ENCODE measurements around the gene MAFG.

GRCh38 chr17:81924557-81925532 lies 2.7 kb downstream of the MAFG start:
- TF ChIP-seq EZH2phosphoT487 (IDR thresholded peaks at IDR 0.05; ENCODE audit: borderline replicate concordance), result no peak
- TF ChIP-seq, protein P1, sequence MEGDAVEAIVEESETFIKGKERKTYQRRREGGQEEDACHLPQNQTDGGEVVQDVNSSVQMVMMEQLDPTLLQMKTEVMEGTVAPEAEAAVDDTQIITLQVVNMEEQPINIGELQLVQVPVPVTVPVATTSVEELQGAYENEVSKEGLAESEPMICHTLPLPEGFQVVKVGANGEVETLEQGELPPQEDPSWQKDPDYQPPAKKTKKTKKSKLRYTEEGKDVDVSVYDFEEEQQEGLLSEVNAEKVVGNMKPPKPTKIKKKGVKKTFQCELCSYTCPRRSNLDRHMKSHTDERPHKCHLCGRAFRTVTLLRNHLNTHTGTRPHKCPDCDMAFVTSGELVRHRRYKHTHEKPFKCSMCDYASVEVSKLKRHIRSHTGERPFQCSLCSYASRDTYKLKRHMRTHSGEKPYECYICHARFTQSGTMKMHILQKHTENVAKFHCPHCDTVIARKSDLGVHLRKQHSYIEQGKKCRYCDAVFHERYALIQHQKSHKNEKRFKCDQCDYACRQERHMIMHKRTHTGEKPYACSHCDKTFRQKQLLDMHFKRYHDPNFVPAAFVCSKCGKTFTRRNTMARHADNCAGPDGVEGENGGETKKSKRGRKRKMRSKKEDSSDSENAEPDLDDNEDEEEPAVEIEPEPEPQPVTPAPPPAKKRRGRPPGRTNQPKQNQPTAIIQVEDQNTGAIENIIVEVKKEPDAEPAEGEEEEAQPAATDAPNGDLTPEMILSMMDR (conservative IDR thresholded peaks at IDR 0.05; ENCODE audit: low read length), result no peak
